ENCODE results near the gene MRPL2.

Gene MRPL2

GRCh38 chr6:43097502-43097901 lies 38.3 kb upstream of the MRPL2 start:
- no peaks in the 10 kb centered on the region for H3K27me3 ChIP-seq
- no peak overlapping the region for H3K4me3 ChIP-seq (ENCODE audit: low read depth in 1 of 2, low read length in 1 of 2)
- H3K27ac ChIP-seq = no peak overlapping the region
- H3K4me1 ChIP-seq (ENCODE audit: control insufficient read depth in 1 of 2, insufficient read depth in 1 of 2, low read depth in 1 of 2, low read length in 1 of 2) = no peaks in the 10 kb centered on the region
- no peak for TF ChIP-seq CTCF (IDR thresholded peaks at IDR 0.05)
- H3K9me3 ChIP-seq = no peaks in the 10 kb centered on the region
- H3K36me3 ChIP-seq = no peaks in the 10 kb centered on the region

DNA sequence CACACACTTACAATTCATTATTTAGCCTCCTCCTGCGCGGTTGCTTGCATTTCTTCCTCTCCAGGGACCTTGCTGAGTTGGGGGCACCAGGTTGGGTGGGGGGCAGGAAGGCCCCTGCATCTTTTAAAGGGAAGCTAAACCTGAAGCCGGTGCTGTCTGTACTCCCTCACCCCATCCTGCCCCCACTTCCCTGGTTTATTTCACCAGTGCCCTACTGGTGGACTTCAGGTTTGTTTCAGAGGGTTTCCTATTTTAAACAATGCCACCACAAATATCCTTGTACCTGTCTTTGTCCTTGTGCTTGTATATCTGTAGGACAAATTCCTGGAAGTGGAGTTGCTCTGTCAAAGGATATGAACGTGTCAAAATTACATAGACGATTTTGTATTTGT lies 37.9 kb upstream of the MRPL2 start:
- no peaks in the 10 kb centered on the region for H3K27me3 ChIP-seq
- TF ChIP-seq CTCF (IDR thresholded peaks at IDR 0.05) = no peak
- no peaks in the 10 kb centered on the region for H3K4me1 ChIP-seq (ENCODE audit: control insufficient read depth in 1 of 2, insufficient read depth in 1 of 2, low read depth in 1 of 2, low read length in 1 of 2)
- no peaks in the 10 kb centered on the region for H3K36me3 ChIP-seq
- H3K9me3 ChIP-seq = no peaks in the 10 kb centered on the region
- H3K4me3 ChIP-seq (ENCODE audit: low read depth in 1 of 2, low read length in 1 of 2) = no peak overlapping the region
- H3K27ac ChIP-seq = no peak overlapping the region

- Histone ChIP-seq H3K27me3 (no peaks in the 10 kb centered on the region), H3K4me1 (ENCODE audit: control insufficient read depth in 1 of 2, insufficient read depth in 1 of 2, low read depth in 1 of 2, low read length in 1 of 2) (no peaks in the 10 kb centered on the region), H3K36me3 (no peaks in the 10 kb centered on the region), H3K9me3 (no peaks in the 10 kb centered on the region), H3K4me3 (ENCODE audit: low read depth in 1 of 2, low read length in 1 of 2) (no peak overlapping the region), H3K27ac (no peak overlapping the region)
- TF ChIP-seq CTCF (IDR thresholded peaks at IDR 0.05) = no peak
Measured at GRCh38 chr6:43096451-43097097, 37.3 kb upstream of the MRPL2 start.

- no peak overlapping the region for H3K4me3 ChIP-seq (ENCODE audit: low read depth in 1 of 2, low read length in 1 of 2)
- no peaks in the 10 kb centered on the region for H3K9me3 ChIP-seq
- H3K27me3 ChIP-seq = no peaks in the 10 kb centered on the region
- H3K4me1 ChIP-seq (ENCODE audit: control insufficient read depth in 1 of 2, insufficient read depth in 1 of 2, low read depth in 1 of 2, low read length in 1 of 2) = no peaks in the 10 kb centered on the region
- H3K27ac ChIP-seq = no peak overlapping the region
- TF ChIP-seq CTCF (IDR thresholded peaks at IDR 0.05) = no peak
- no peaks in the 10 kb centered on the region for H3K36me3 ChIP-seq
Measured at GRCh38 chr6:43095939-43096338, 36.7 kb upstream of the MRPL2 start.

GRCh38 chr6:43093436-43094289 lies 34.4 kb upstream of the MRPL2 start:
- TF ChIP-seq CTCF (IDR thresholded peaks at IDR 0.05) = no peak
- Histone ChIP-seq H3K4me1 (ENCODE audit: control insufficient read depth in 1 of 2, insufficient read depth in 1 of 2, low read depth in 1 of 2, low read length in 1 of 2) (no peaks in the 10 kb centered on the region), H3K27me3 (no peaks in the 10 kb centered on the region), H3K9me3 (no peaks in the 10 kb centered on the region), H3K36me3 (no peaks in the 10 kb centered on the region), H3K4me3 (ENCODE audit: low read depth in 1 of 2, low read length in 1 of 2) (no peak overlapping the region), H3K27ac (no peak overlapping the region)
